Breast epithelium (tissue), 4 donors: ENCODE data around the gene GPHN. TPM values are rescaled to one million over a fixed set of nuclear protein-coding genes. Genes with fewer than 3 reads are reported as not detected.

Source experiments
- DNase-seq, 2 donors: peaks; one replicate each; pipeline ENCODE4 v3.0.0-alpha.2; 2019; ENCODE audit warnings: low spot score in 2 of 2
- H3K27ac ChIP-seq, 2 donors: fragments of 200-600 bp; sonication (generic) in 1 of 2; one replicate each; pipeline ENCODE4 v1.5.1; 2016 to 2019; ENCODE audit warnings: mild to moderate bottlenecking in 1 of 2
- H3K27me3 ChIP-seq, 2 donors: fragments of 200-600 bp; sonication (generic) in 1 of 2; one replicate each; pipeline versions ENCODE4 v1.5.1 to v1.6.0; 2017 to 2019; ENCODE audit warnings: control low read depth in 1 of 2, mild to moderate bottlenecking in 1 of 2
- H3K36me3 ChIP-seq: fragments of 200-600 bp; one replicate; pipeline ENCODE4 v1.5.1; 2019
- H3K4me1 ChIP-seq, 2 donors: fragments of 200-600 bp; sonication (generic); one replicate each; pipeline ENCODE4 v1.5.1; 2016 to 2019; ENCODE audit warnings: control low read depth in 1 of 2
- H3K4me3 ChIP-seq, 3 donors: fragments of 200-600 bp; sonication (generic); 1 replicate in 2 of 3; 2 replicates in 1 of 3; pipeline ENCODE4 v1.5.1; 2016 to 2019; ENCODE audit warnings: mild to moderate bottlenecking in 3 of 3, moderate library complexity in 2 of 3
- H3K9me3 ChIP-seq, 2 donors: fragments of 200-600 bp; sonication (generic) in 1 of 2; one replicate each; pipeline ENCODE4 v1.5.1; 2016 to 2019; ENCODE audit warnings: control low read depth in 1 of 2
- POLR2A ChIP-seq: fragments of 450-650 bp; IDR thresholded peaks from one replicate; pipeline ENCODE4 v1.6.1; 2016; ENCODE audit warnings: antibody characterized with exemption, mild to moderate bottlenecking, moderate library complexity
- POLR2AphosphoS5 ChIP-seq, 3 donors: sonication (generic); formaldehyde crosslinking; IDR thresholded peaks; one replicate each; pipeline ENCODE4 v1.6.1; 2017; ENCODE audit warnings: antibody characterized with exemption in 3 of 3
- intact Hi-C: fragments of 100-400 bp; cut with DNase I; formaldehyde crosslinking; loops from one replicate; pipeline ENCODE4 v1.15.1; 2023; ENCODE audit warnings: low total_unique reads
- total RNA-seq, 3 donors: library from RNA; depleted of rRNA; stranded (reverse); fragments of >200 nt; gene quantifications; one replicate each; pipeline ENCODE4 v1.1.0, GENCODE V29; 2016
- TF ChIP-seq, protein P1 (sequence below), 3 donors: fragments of 450-650 bp; IDR thresholded peaks; one replicate each; pipeline ENCODE4 v1.5.1; 2016 to 2017; ENCODE audit warnings: antibody characterized with exemption in 3 of 3, mild to moderate bottlenecking in 3 of 3, moderate library complexity in 3 of 3

GPHN gene
- total RNA-seq, 3 donors from 2014 or later: 20.9 to 39.0 (median 24.9) TPM

GRCh38 chr14:67133595-67134441 is 625.9 kb downstream of the GPHN start:
- Histone ChIP-seq H3K9me3 (no peaks in the 10 kb centered on the region), H3K36me3 (no peaks in the 10 kb centered on the region), H3K27ac (no peak overlapping the region), H3K27me3 (no peaks in the 10 kb centered on the region), H3K4me1 (no peaks in the 10 kb centered on the region), H3K4me3 (no peak overlapping the region)
- TF ChIP-seq POLR2A: no peak
- TF ChIP-seq, protein P1, sequence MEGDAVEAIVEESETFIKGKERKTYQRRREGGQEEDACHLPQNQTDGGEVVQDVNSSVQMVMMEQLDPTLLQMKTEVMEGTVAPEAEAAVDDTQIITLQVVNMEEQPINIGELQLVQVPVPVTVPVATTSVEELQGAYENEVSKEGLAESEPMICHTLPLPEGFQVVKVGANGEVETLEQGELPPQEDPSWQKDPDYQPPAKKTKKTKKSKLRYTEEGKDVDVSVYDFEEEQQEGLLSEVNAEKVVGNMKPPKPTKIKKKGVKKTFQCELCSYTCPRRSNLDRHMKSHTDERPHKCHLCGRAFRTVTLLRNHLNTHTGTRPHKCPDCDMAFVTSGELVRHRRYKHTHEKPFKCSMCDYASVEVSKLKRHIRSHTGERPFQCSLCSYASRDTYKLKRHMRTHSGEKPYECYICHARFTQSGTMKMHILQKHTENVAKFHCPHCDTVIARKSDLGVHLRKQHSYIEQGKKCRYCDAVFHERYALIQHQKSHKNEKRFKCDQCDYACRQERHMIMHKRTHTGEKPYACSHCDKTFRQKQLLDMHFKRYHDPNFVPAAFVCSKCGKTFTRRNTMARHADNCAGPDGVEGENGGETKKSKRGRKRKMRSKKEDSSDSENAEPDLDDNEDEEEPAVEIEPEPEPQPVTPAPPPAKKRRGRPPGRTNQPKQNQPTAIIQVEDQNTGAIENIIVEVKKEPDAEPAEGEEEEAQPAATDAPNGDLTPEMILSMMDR (IDR thresholded peaks at IDR 0.05): no peak
- no peak for TF ChIP-seq POLR2AphosphoS5 (IDR thresholded peaks at IDR 0.05)
- intact Hi-C loops: no loop called here
- DNase-seq: no peak

- intact Hi-C loops: no loop called here
- TF ChIP-seq, protein P1 (IDR thresholded peaks at IDR 0.05): no peak
- TF ChIP-seq POLR2AphosphoS5 (IDR thresholded peaks at IDR 0.05) (no peak), POLR2A (no peak)
- DNase-seq: no peak
- H3K27ac ChIP-seq: no peak overlapping the region
- H3K4me1 ChIP-seq: no peaks in the 10 kb centered on the region
- no peak overlapping the region for H3K4me3 ChIP-seq
- H3K9me3 ChIP-seq: no peaks in the 10 kb centered on the region
- no peaks in the 10 kb centered on the region for H3K36me3 ChIP-seq
- H3K27me3 ChIP-seq: no peaks in the 10 kb centered on the region
Observed at GRCh38 chr14:67137744-67138371, 629.9 kb downstream of the GPHN start.

GRCh38 chr14:67140556-67140955 is 632.6 kb downstream of the GPHN start:
- DNase-seq: no peak
- Histone ChIP-seq H3K9me3 (no peaks in the 10 kb centered on the region), H3K36me3 (no peaks in the 10 kb centered on the region), H3K27me3 (no peaks in the 10 kb centered on the region), H3K4me3 (no peak overlapping the region), H3K4me1 (no peaks in the 10 kb centered on the region), H3K27ac (no peak overlapping the region)
- intact Hi-C loops: no loop called here
- TF ChIP-seq, protein P1 (IDR thresholded peaks at IDR 0.05): no peak
- no peak for TF ChIP-seq POLR2A
- TF ChIP-seq POLR2AphosphoS5 (IDR thresholded peaks at IDR 0.05): no peak

GRCh38 chr14:67141146-67141900 is 633.4 kb downstream of the GPHN start:
- H3K9me3 ChIP-seq: no peaks in the 10 kb centered on the region
- intact Hi-C loops: no loop called here
- H3K27me3 ChIP-seq: no peaks in the 10 kb centered on the region
- H3K4me1 ChIP-seq: no peaks in the 10 kb centered on the region
- no peak overlapping the region for H3K27ac ChIP-seq
- no peak for DNase-seq
- TF ChIP-seq, protein P1 (IDR thresholded peaks at IDR 0.05): no peak
- no peak for TF ChIP-seq POLR2AphosphoS5 (IDR thresholded peaks at IDR 0.05)
- TF ChIP-seq POLR2A: no peak
- H3K4me3 ChIP-seq: no peak overlapping the region
- no peaks in the 10 kb centered on the region for H3K36me3 ChIP-seq
